BJ (cell line): ENCODE measurements around the gene GULP1. TPM values are rescaled to one million over a fixed set of nuclear protein-coding genes. Genes with fewer than 3 reads are reported as not detected.

ENCODE experiments used
- CTCF ChIA-PET: fragments of 350-600 bp; formaldehyde crosslinking; extraction: SDS; loops from one replicate; lab custom pipeline; 2021; ENCODE audit warnings: antibody characterized with exemption, inconsistent platforms; lab: Yijun Ruan, JAX
- POLR2A ChIA-PET: fragments of 300-600 bp; sonication (Branson Sonifier 250); formaldehyde crosslinking; extraction: SDS; loops from one replicate; lab custom pipeline; 2021; ENCODE audit warnings: antibody characterized with exemption; lab: Charles Lee
- DNase-seq: peaks from one replicate; pipeline ENCODE4 v3.0.0-alpha.2; 2011; ENCODE audit warnings: low read depth
- H3K27me3 ChIP-seq: 2 replicates; pipeline ENCODE4 v1.6.0; 2011; ENCODE audit warnings: low read length; ENCODE audit not compliant: control insufficient read depth, insufficient read depth
- H3K36me3 ChIP-seq: 2 replicates; pipeline ENCODE4 v1.5.1; 2011; ENCODE audit warnings: low read length; ENCODE audit not compliant: control insufficient read depth, insufficient read depth
- H3K4me3 ChIP-seq: 2 replicates; pipeline ENCODE4 v1.5.1; 2011; ENCODE audit warnings: low read depth, mild to moderate bottlenecking, control low read depth, low read length
- CTCF ChIP-seq: IDR thresholded peaks from 2 replicates; pipeline ENCODE4 v1.5.1; 2011; ENCODE audit warnings: low read depth, mild to moderate bottlenecking, control low read depth, inconsistent platforms, low read length, moderate library complexity; ENCODE audit not compliant: insufficient read depth
- polyA plus RNA-seq: library from polyadenylated mRNA; depleted of rRNA; stranded (reverse); fragments of >200 nt; gene quantifications from 2 replicates; pipeline ENCODE4 v1.2.3, GENCODE V29; 2011

Gene GULP1
- polyA plus RNA-seq, 1 experiment, result 31.0 TPM

- ChIA-PET POLR2A (no interaction called here), CTCF (interaction anchor here (1.0 kb wide), 1 partner anchor 12 kb away, joined by 3 read pairs; no protein-coding TSS in a partner anchor)
- Histone ChIP-seq H3K4me3 (no peak overlapping the region), H3K36me3 (0 out of 2 replicates have a peak, but pooled peaks cover 2% of the 10 kb centered on the region), H3K27me3 (no peaks in the 10 kb centered on the region)
- TF ChIP-seq CTCF, result no peak
- DNase-seq, result peak; percentile 58
These were observed 89.9 kb downstream of the GULP1 start for GRCh38 chr2:188381614-188382013.

GRCh38 chr2:188382107-188382506 is 90.4 kb downstream of the GULP1 start:
- H3K4me3 ChIP-seq, result no peak overlapping the region
- DNase-seq, result no peak
- ChIA-PET CTCF (interaction anchor here (0.7 to 1.0 kb wide), 2 partner anchors 12 to 28 kb away, joined by 3 read pairs; no protein-coding TSS in a partner anchor), POLR2A (no interaction called here)
- TF ChIP-seq CTCF, result no peak
- no peaks in the 10 kb centered on the region for H3K27me3 ChIP-seq
- H3K36me3 ChIP-seq, result 0 out of 2 replicates have a peak, but pooled peaks cover 2% of the 10 kb centered on the region

GRCh38 chr2:188383158-188383557 is 91.5 kb downstream of the GULP1 start:
- no peaks in the 10 kb centered on the region for H3K27me3 ChIP-seq
- ChIA-PET CTCF (no interaction called here), POLR2A (no interaction called here)
- no peak for DNase-seq
- 0 out of 2 replicates have a peak, but pooled peaks cover 2% of the 10 kb centered on the region for H3K36me3 ChIP-seq
- no peak for TF ChIP-seq CTCF
- no peak overlapping the region for H3K4me3 ChIP-seq

- H3K36me3 ChIP-seq, result 0 out of 2 replicates have a peak, but pooled peaks cover 2% of the 10 kb centered on the region
- TF ChIP-seq CTCF, result no peak
- H3K27me3 ChIP-seq, result no peaks in the 10 kb centered on the region
- ChIA-PET POLR2A (no interaction called here), CTCF (interaction anchor here (1.7 kb wide), 1 partner anchor 10 kb away, joined by 4 read pairs; no protein-coding TSS in a partner anchor)
- no peak for DNase-seq
- no peak overlapping the region for H3K4me3 ChIP-seq
These were observed 94.2 kb downstream of the GULP1 start for GRCh38 chr2:188385857-188386256.

GRCh38 chr2:188388831-188389230 is 97.2 kb downstream of the GULP1 start:
- DNase-seq, result no peak
- no peak overlapping the region for H3K4me3 ChIP-seq
- ChIA-PET CTCF (interaction anchor here (0.7 to 0.8 kb wide), 2 partner anchors 95 to 1551 kb away, joined by 3 read pairs; no protein-coding TSS in a partner anchor), POLR2A (no interaction called here)
- H3K36me3 ChIP-seq, result 0 out of 2 replicates have a peak, but pooled peaks cover 2% of the 10 kb centered on the region
- no peaks in the 10 kb centered on the region for H3K27me3 ChIP-seq
- TF ChIP-seq CTCF, result no peak
